T-helper 1 cell treated with Interleukin-12 subunit alpha and Interleukin-12 subunit beta and Interleukin-4 antibody, amounts not matched to agents 30 ng/mL and 1 ng/mL, for 36 hours (primary cell): Measurements from ENCODE around the gene SHC3. TPM values are rescaled to one million over a fixed set of nuclear protein-coding genes. Genes with fewer than 3 reads are reported as not detected.

ENCODE experiments used
- intact Hi-C: fragments of 100-400 bp; cut with micrococcal nuclease; formaldehyde crosslinking; loops from one replicate; pipeline ENCODE4 v1.15.1; 2024
- total RNA-seq: library from RNA; stranded (reverse); gene quantifications from 2 replicates; pipeline ENCODE4 v1.2.3, GENCODE V29; 2022

Gene SHC3
- total RNA-seq, 1 donor from 2014 or later: not detected

GRCh38 chr9:89026876-89027275 lies 151.7 kb downstream of the SHC3 start:
- intact Hi-C loops: no loop called here

GRCh38 chr9:89025553-89025952 lies 153.1 kb downstream of the SHC3 start:
- intact Hi-C loops: no loop called here

GRCh38 chr9:89024727-89025126 lies 153.9 kb downstream of the SHC3 start:
- intact Hi-C loops: no loop called here

GRCh38 chr9:89023740-89024139 lies 154.9 kb downstream of the SHC3 start:
- intact Hi-C loops: no loop called here

- intact Hi-C loops: no loop called here
Measured at GRCh38 chr9:89022902-89023301, 155.7 kb downstream of the SHC3 start.

- intact Hi-C loops: no loop called here
Measured at GRCh38 chr9:89022001-89022759, 156.4 kb downstream of the SHC3 start.

GRCh38 chr9:89021154-89021803 lies 157.3 kb downstream of the SHC3 start:
- intact Hi-C loops: no loop called here

- intact Hi-C loops: no loop called here
Measured at GRCh38 chr9:89020754-89021153, 157.9 kb downstream of the SHC3 start.

- intact Hi-C loops: no loop called here
Measured at GRCh38 chr9:89015336-89015735, 163.3 kb downstream of the SHC3 start.

GRCh38 chr9:89014153-89014552 lies 164.5 kb downstream of the SHC3 start:
- intact Hi-C loops: no loop called here

GRCh38 chr9:89013660-89014059 lies 165.0 kb downstream of the SHC3 start:
- intact Hi-C loops: no loop called here

GRCh38 chr9:89012294-89013042 lies 166.2 kb downstream of the SHC3 start:
- intact Hi-C loops: no loop called here

- intact Hi-C loops: no loop called here
Measured at GRCh38 chr9:89011683-89012082, 166.9 kb downstream of the SHC3 start.

- intact Hi-C loops: no loop called here
Measured at GRCh38 chr9:89010526-89011111, 168.0 kb downstream of the SHC3 start.

- intact Hi-C loops: no loop called here
Measured at GRCh38 chr9:89010056-89010455, 168.6 kb downstream of the SHC3 start.

GRCh38 chr9:89009546-89009840 lies 169.1 kb downstream of the SHC3 start:
- intact Hi-C loops: no loop called here

- intact Hi-C loops: no loop called here
Measured at GRCh38 chr9:89008744-89009545, 169.7 kb downstream of the SHC3 start.

GRCh38 chr9:89008055-89008743 lies 170.4 kb downstream of the SHC3 start:
- intact Hi-C loops: no loop called here

GRCh38 chr9:89006996-89007967 lies 171.3 kb downstream of the SHC3 start:
- intact Hi-C loops: no loop called here
